Ascending aorta (tissue), 2 donors: Measurements from ENCODE around the gene CHGA. TPM values are rescaled to one million over a fixed set of nuclear protein-coding genes. Genes with fewer than 3 reads are reported as not detected.

ENCODE experiments used
- DNase-seq, 2 donors: peaks; one replicate each; pipeline ENCODE4 v3.0.0-alpha.2; 2019; ENCODE audit warnings: low spot score in 2 of 2
- H3K27ac ChIP-seq, 2 donors: fragments of 200-600 bp; sonication (generic); one replicate each; pipeline ENCODE4 v1.5.1; 2016 to 2017; ENCODE audit warnings: mild to moderate bottlenecking in 1 of 2
- H3K27me3 ChIP-seq: fragments of 200-600 bp; sonication (generic); one replicate; pipeline ENCODE4 v1.5.1; 2017
- H3K36me3 ChIP-seq, 2 donors: fragments of 200-600 bp; sonication (generic); one replicate each; pipeline ENCODE4 v1.5.1; 2016
- H3K4me1 ChIP-seq, 2 donors: fragments of 200-600 bp; sonication (generic); one replicate each; pipeline ENCODE4 v1.5.1; 2016 to 2017; ENCODE audit warnings: mild to moderate bottlenecking in 1 of 2
- H3K4me3 ChIP-seq, 2 donors: fragments of 200-600 bp; sonication (generic); one replicate each; pipeline ENCODE4 v1.5.1; 2016 to 2017; ENCODE audit warnings: mild to moderate bottlenecking in 1 of 2
- H3K9me3 ChIP-seq, 2 donors: fragments of 200-600 bp; sonication (generic); one replicate each; pipeline ENCODE4 v1.5.1; 2016
- CTCF ChIP-seq, 3 experiments: fragments of 200-600 bp in 2 of 3; fragments of 450-650 bp in 1 of 3; sonication (generic) in 2 of 3; IDR thresholded peaks; one replicate each; pipeline ENCODE4 v1.5.1; 2016 to 2019; ENCODE audit warnings: antibody characterized with exemption in 3 of 3, mild to moderate bottlenecking in 1 of 3, moderate library complexity in 1 of 3
- intact Hi-C: fragments of 100-400 bp; cut with DNase I; formaldehyde crosslinking; loops from one replicate; pipeline ENCODE4 v1.15.1; 2023
- total RNA-seq: library from RNA; depleted of rRNA; stranded (reverse); fragments of >200 nt; gene quantifications from one replicate; pipeline ENCODE4 v1.1.0, GENCODE V29; 2016

CHGA gene
- total RNA-seq, 1 donor from 2014 or later: 0.32 TPM

DNA sequence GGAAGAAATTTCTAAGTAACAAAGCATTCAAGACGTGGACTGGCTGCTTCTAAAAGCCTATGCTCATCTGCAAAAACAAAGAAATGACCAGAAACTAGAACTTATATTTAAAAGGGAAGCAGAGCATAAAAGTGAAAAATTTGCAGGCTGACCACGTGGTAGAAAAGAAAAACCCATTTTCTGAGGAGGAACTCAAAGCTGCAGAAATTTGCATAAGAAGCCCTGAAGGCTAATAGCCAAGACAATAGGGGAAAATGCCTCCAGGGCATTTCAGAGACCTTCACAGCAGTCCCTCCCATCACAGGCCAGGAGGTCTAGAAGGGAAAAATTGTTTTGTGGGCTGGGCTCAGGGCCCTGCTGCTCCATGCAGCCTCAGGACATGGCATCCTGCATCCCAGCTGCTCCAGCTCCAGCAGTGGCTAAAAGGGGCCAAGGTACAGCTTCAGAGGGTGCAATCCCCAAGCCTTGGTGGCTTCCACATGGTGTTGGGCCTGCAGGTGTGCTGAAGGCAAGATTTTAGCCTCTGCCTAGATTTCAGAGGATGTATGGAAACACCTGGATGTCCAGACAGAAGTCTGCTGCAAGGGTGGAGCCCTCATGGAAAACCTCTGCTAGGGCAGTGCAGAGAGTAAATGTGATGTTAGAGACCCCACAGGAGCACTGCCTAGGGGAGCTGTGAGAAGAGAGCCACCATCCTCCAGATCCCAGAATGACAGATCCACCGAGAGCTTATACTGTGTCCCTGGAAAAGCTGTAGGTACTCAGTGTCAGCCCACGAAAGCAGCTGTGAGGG lies 55.5 kb downstream of the CHGA start:
- Histone ChIP-seq H3K36me3 (peaks cover 0 to 8% of the 10 kb centered on the region in 2 donors), H3K4me1 (peaks cover 0 to 2% of the 10 kb centered on the region in 2 donors), H3K4me3 (no peak overlapping the region), H3K27me3 (no peaks in the 10 kb centered on the region), H3K27ac (no peak overlapping the region), H3K9me3 (peaks cover 0 to 8% of the 10 kb centered on the region in 2 donors)
- TF ChIP-seq CTCF (IDR thresholded peaks at IDR 0.05): no peak
- no peak for DNase-seq
- intact Hi-C loops: no loop called here

- peaks cover 0 to 8% of the 10 kb centered on the region in 2 donors for H3K9me3 ChIP-seq
- H3K27ac ChIP-seq: no peak overlapping the region
- peaks cover 0 to 8% of the 10 kb centered on the region in 2 donors for H3K36me3 ChIP-seq
- no peak for DNase-seq
- H3K27me3 ChIP-seq: no peaks in the 10 kb centered on the region
- intact Hi-C loops: no loop called here
- no peak for TF ChIP-seq CTCF (IDR thresholded peaks at IDR 0.05)
- peaks cover 0 to 5% of the 10 kb centered on the region in 2 donors for H3K4me1 ChIP-seq
- H3K4me3 ChIP-seq: no peak overlapping the region
Observed at GRCh38 chr14:92980866-92981265, 57.9 kb downstream of the CHGA start.

DNA sequence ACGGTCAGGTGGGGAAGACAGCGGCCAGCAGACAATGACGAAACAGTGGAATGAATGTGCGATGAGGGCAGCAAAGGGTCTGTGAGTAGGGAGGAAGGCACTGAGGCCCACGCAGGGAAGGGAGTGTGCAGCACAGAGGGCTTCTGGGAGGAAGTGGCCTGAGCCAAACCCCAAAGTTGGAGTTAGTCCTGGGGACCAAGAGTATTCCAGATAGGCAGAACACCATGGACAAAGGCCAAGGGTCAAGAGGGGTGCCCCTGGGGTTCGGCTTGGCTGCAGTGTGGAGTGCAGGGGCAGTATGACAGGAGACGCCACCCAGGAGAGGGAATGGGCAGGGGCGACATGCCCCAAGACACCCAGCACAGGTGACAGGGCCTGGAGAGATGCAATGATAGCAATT lies 58.8 kb downstream of the CHGA start:
- Histone ChIP-seq H3K36me3 (peaks cover 0 to 5% of the 10 kb centered on the region in 2 donors), H3K27ac (no peak overlapping the region), H3K4me1 (peaks cover 3 to 14% of the 10 kb centered on the region in 2 donors), H3K9me3 (peaks cover 0 to 4% of the 10 kb centered on the region in 2 donors), H3K4me3 (no peak overlapping the region), H3K27me3 (no peaks in the 10 kb centered on the region)
- intact Hi-C loops: no loop called here
- no peak for TF ChIP-seq CTCF (IDR thresholded peaks at IDR 0.05)
- no peak for DNase-seq

DNA sequence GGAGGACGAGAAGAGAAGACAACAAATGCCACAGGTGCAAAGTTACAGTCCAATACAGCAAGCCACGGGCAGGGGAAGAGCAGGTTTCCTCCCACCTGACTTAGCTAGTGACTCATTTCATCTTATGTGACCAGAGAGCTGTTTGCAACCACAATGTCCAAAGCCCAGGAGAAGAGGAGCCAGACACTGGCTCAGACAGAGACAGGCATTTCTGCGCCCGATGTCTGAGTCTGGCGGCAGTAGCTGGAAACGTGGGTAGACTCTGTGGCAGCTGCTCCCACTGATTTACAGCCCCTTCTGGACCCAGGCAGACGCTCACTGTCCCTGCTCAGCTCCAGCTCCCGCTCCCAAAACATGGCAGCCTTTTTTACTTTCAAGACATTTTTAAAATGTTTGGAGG lies 60.0 kb downstream of the CHGA start:
- peaks cover 0 to 4% of the 10 kb centered on the region in 2 donors for H3K9me3 ChIP-seq
- no peak for DNase-seq
- H3K4me3 ChIP-seq: no peak overlapping the region
- TF ChIP-seq CTCF (IDR thresholded peaks at IDR 0.05): no peak
- peaks cover 0 to 1% of the 10 kb centered on the region in 2 donors for H3K36me3 ChIP-seq
- H3K4me1 ChIP-seq: peaks cover 3 to 17% of the 10 kb centered on the region in 2 donors
- no peaks in the 10 kb centered on the region for H3K27me3 ChIP-seq
- H3K27ac ChIP-seq: no peak overlapping the region
- intact Hi-C loops: no loop called here

GRCh38 chr14:92984082-92984788 lies 61.3 kb downstream of the CHGA start:
- intact Hi-C loops: no loop called here
- no peak for TF ChIP-seq CTCF (IDR thresholded peaks at IDR 0.05)
- no peak overlapping the region for H3K27ac ChIP-seq
- no peak for DNase-seq
- no peak overlapping the region for H3K4me3 ChIP-seq
- H3K27me3 ChIP-seq: no peaks in the 10 kb centered on the region
- H3K36me3 ChIP-seq: no peaks in the 10 kb centered on the region
- H3K4me1 ChIP-seq: peaks cover 3 to 17% of the 10 kb centered on the region in 2 donors
- no peaks in the 10 kb centered on the region for H3K9me3 ChIP-seq

Other genes starting within 250 kb of the CHGA start
- gene LGMN, start 174.5 kb upstream of the CHGA start, total RNA-seq: 76.7 TPM
- 26.3 TPM for gene GOLGA5, start 128.8 kb upstream of the CHGA start, total RNA-seq
- 85.3 TPM for gene ITPK1, start 192.8 kb downstream of the CHGA start, total RNA-seq